Measurements from ENCODE around the gene AP5M1. TPM values are rescaled to one million over a fixed set of nuclear protein-coding genes. Genes with fewer than 3 reads are reported as not detected.

AP5M1 gene
- total RNA-seq, 4 donors from 2014 or later: 22.7 to 30.6 (median 29.2) TPM

DNA sequence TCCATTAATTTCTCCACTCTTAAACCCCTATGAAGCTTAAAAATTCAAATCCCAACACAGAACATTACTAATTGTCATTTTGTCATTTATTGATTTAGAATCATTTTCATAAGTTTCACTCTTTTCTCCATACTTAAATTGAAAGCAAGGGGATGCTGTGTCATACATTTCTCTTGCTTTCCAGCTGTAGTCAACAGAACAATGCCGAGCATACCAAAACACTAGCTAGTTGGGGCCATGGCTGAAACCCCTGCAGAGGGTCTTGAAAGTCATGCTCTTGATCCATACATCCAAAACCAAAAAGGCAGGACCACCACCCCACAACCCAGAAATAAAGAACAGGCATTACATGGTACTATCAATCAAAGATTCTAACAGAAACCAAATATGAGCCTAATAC lies 9.1 kb upstream of the AP5M1 start:
- Histone ChIP-seq H3K36me3 (no peaks in the 10 kb centered on the region), H3K27me3 (no peaks in the 10 kb centered on the region), H3K27ac (no peak overlapping the region), H3K4me3 (no peak overlapping the region), H3K4me1 (peaks cover 11% of the 10 kb centered on the region), H3K9me3 (no peaks in the 10 kb centered on the region)
- WGBS: 85% methylated on average over 1 of the region's 1 CpG
- TF ChIP-seq POLR2A (IDR thresholded peaks at IDR 0.05) (no peak), POLR2AphosphoS5 (IDR thresholded peaks at IDR 0.05) (no peak), EP300 (IDR thresholded peaks at IDR 0.05) (no peak)
- TF ChIP-seq, protein P1, sequence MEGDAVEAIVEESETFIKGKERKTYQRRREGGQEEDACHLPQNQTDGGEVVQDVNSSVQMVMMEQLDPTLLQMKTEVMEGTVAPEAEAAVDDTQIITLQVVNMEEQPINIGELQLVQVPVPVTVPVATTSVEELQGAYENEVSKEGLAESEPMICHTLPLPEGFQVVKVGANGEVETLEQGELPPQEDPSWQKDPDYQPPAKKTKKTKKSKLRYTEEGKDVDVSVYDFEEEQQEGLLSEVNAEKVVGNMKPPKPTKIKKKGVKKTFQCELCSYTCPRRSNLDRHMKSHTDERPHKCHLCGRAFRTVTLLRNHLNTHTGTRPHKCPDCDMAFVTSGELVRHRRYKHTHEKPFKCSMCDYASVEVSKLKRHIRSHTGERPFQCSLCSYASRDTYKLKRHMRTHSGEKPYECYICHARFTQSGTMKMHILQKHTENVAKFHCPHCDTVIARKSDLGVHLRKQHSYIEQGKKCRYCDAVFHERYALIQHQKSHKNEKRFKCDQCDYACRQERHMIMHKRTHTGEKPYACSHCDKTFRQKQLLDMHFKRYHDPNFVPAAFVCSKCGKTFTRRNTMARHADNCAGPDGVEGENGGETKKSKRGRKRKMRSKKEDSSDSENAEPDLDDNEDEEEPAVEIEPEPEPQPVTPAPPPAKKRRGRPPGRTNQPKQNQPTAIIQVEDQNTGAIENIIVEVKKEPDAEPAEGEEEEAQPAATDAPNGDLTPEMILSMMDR (IDR thresholded peaks at IDR 0.05): no peak
- no peak for DNase-seq (ENCODE audit: low spot score in 2 of 2)

GRCh38 chr14:57261604-57262003 lies 7.2 kb upstream of the AP5M1 start:
- no peak overlapping the region for H3K27ac ChIP-seq

DNA sequence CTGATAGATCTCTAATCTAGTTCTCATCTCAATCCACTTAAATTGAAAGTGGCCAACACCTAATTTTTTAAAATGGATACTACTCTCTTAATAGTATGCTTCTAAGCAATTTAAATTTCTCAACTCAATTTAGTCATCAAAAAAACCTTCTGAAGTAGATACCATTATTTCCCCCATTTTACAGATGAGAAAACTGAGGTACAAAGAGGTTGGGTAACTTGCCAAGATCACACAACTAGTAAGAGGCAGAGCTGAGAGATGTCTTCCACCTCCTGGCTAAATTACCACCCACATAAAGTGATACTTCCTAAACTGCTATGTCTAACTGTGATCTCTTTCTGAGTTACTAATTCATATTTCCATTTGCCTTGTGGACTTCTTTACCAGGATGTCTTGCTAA lies 6.7 kb upstream of the AP5M1 start:
- Histone ChIP-seq H3K4me3 (no peak overlapping the region), H3K9me3 (no peaks in the 10 kb centered on the region), H3K27me3 (no peaks in the 10 kb centered on the region), H3K27ac (no peak overlapping the region), H3K36me3 (no peaks in the 10 kb centered on the region), H3K4me1 (peaks cover 24% of the 10 kb centered on the region)
- no peak for DNase-seq (ENCODE audit: low spot score in 2 of 2)
- no peak for TF ChIP-seq POLR2AphosphoS5 (IDR thresholded peaks at IDR 0.05)
- TF ChIP-seq, protein P1 (IDR thresholded peaks at IDR 0.05): no peak
- TF ChIP-seq EP300 (IDR thresholded peaks at IDR 0.05): no peak
- no peak for TF ChIP-seq POLR2A (IDR thresholded peaks at IDR 0.05)

More at GRCh38 chr14:57261604-57262003, 7.2 kb upstream of the AP5M1 start:
- Histone ChIP-seq H3K9me3 (no peaks in the 10 kb centered on the region), H3K4me1 (peaks cover 23% of the 10 kb centered on the region), H3K4me3 (no peak overlapping the region), H3K36me3 (no peaks in the 10 kb centered on the region), H3K27me3 (no peaks in the 10 kb centered on the region)
- TF ChIP-seq POLR2A (IDR thresholded peaks at IDR 0.05) (no peak), POLR2AphosphoS5 (IDR thresholded peaks at IDR 0.05) (no peak), EP300 (IDR thresholded peaks at IDR 0.05) (no peak)
- TF ChIP-seq, protein P1 (IDR thresholded peaks at IDR 0.05): no peak
- no peak for DNase-seq (ENCODE audit: low spot score in 2 of 2)

- Histone ChIP-seq H3K36me3 (no peaks in the 10 kb centered on the region), H3K27ac (no peak overlapping the region), H3K9me3 (no peaks in the 10 kb centered on the region), H3K4me1 (peaks cover 49% of the 10 kb centered on the region), H3K4me3 (no peak overlapping the region), H3K27me3 (no peaks in the 10 kb centered on the region)
- 35% methylated on average over 2 of the region's 2 CpGs for WGBS
- no peak for DNase-seq (ENCODE audit: low spot score in 2 of 2)
- TF ChIP-seq, protein P1 (IDR thresholded peaks at IDR 0.05): no peak
- no peak for TF ChIP-seq EP300 (IDR thresholded peaks at IDR 0.05)
- TF ChIP-seq POLR2AphosphoS5 (IDR thresholded peaks at IDR 0.05): no peak
- TF ChIP-seq POLR2A (IDR thresholded peaks at IDR 0.05): no peak
Measured at GRCh38 chr14:57266065-57266464, 2.7 kb upstream of the AP5M1 start.

DNA sequence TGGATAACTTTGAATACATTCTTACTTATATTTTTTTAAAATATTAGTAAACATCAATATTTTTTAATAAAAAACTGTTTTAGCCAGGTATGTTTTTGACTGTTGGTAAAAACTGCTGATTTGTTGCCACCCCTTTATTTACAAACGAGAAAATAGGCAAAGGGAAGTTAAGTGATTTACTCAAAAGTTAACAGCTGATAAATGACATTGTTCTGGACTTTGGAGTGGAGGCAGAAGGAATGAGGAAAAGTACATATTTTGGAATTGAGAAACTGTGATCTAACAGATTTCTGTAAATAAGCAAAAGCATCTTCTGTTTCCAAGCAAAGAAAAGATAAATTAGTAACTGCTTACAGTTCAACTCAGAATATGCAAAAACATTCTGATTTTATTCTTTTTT lies 4.5 kb downstream of the AP5M1 start:
- no peak overlapping the region for H3K27ac ChIP-seq
- 90% methylated on average over 1 of the region's 1 CpG for WGBS
- no peak for DNase-seq (ENCODE audit: low spot score in 2 of 2)
- no peaks in the 10 kb centered on the region for H3K27me3 ChIP-seq
- no peak overlapping the region for H3K4me3 ChIP-seq
- H3K9me3 ChIP-seq: no peaks in the 10 kb centered on the region
- peaks cover 24% of the 10 kb centered on the region for H3K4me1 ChIP-seq
- TF ChIP-seq EP300 (IDR thresholded peaks at IDR 0.05): no peak
- TF ChIP-seq, protein P1 (IDR thresholded peaks at IDR 0.05): no peak
- TF ChIP-seq POLR2AphosphoS5 (IDR thresholded peaks at IDR 0.05): no peak
- TF ChIP-seq POLR2A (IDR thresholded peaks at IDR 0.05): no peak
- H3K36me3 ChIP-seq: peaks cover 20% of the 10 kb centered on the region

Measured in suprapubic skin (tissue), 4 donors.